HG03521 (cell line): ENCODE measurements around the gene NAPG.
A peak's percentile ranks its signal among the peaks of the same experiment; 100 is the strongest.
"Not testable (repeated sequence)": the region's sequence is repeated elsewhere in the genome, so short reads cannot be mapped to it uniquely, and the experiment has no call there.

Source experiments
- ATAC-seq: cut with Tn5 transposase; IDR thresholded peaks from one replicate; pipeline ENCODE4 v1.9.1; 2021; ENCODE audit warnings: mild to moderate bottlenecking, moderate library complexity; ENCODE audit not compliant: unreplicated experiment

NAPG gene

DNA sequence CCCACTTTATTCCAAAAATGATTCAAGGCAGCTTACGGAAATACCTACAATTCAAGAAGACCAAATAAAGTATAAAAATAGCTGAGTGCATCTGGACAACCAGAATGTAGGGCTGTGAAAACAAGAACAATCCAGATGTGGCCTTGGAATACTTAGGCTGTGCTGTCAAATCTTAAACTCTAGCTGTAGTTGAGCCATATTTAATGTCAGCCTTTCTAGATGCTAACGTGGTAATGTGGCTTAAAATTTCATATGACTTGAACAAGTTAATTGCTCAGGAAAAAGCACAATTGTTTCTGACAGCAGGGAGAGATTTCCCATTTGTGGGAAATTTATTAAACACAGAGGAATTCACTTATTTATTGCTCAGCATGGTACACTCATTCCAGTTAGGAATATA is 14.6 kb upstream of the NAPG start:
- no peak for ATAC-seq

DNA sequence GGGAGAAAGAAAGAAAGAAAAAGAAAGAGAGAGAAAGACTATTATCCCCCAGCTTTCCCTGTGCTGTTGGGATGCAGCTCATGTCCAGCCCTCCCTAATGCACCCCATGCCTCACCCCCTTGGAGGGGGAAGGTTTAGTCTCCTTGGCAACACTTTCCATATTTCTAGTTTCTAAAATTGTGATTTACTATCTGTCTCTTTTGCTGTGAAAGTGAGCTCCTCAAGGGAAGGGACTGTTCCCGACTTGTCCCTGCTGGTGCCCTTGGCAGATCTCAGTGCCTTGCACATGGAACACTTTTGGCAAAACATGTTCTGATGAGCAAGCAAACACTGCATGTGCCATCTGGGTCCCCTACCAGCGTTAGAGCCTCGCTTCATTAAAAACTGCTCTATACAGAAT is 11.7 kb upstream of the NAPG start:
- no peak for ATAC-seq

DNA sequence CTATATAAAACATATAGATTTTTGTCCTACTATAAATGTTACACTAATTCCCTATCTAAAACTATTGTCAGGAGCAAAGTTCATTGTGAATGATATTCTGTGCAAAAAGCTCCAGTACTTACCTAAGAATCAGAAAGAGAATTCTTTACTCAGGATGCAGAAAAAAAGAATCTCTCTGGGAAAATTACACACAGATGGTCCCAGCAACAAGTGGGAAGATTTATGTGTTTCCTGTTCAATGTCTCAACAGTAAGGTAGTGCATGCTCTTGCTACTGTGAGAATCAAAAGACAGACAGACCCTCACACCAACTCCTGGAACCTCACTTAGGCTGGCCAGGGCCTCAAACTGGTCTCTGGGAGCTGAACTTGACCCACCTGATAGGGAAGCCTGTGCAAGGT is 11.2 kb upstream of the NAPG start:
- ATAC-seq: no peak

DNA sequence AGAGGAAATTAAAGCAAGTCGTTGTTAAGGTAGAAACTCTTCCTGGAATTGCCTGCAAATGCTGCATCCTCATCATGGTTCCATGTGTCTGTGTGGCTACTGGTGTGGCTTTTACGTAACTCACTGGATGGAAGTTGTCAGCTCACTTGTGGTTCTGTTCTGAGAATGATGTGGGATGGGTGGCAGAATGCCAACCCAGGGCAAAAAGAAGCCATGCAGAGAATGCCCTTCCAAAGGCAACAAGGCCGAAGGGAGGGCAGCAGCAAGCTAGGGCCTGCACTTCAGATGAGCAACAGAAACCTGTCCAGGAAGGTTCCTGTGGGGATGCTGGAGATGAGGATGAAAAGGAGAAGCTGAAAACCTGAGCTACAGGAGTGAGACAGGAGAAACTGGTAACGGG is 10.4 kb upstream of the NAPG start:
- ATAC-seq: no peak

DNA sequence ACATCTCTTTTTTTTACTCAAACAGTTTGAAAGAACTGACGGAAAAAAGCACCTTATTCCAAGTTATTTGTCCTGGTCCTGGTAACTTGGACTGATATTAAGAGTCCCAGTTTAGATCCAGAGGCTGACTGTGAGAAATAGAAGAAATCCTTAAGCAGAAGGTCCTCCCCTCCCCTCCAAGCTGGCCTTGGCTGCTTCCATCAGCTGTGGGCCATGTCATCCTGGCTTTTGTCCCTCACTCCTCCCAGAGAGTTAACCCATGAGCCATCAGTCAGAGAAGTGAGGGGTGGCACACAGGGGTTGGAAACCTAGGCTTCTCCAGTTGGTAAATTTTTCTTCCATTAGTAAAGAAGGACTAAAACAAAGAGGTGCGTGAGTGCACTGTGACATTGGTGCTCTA is 9.7 kb upstream of the NAPG start:
- no peak for ATAC-seq

DNA sequence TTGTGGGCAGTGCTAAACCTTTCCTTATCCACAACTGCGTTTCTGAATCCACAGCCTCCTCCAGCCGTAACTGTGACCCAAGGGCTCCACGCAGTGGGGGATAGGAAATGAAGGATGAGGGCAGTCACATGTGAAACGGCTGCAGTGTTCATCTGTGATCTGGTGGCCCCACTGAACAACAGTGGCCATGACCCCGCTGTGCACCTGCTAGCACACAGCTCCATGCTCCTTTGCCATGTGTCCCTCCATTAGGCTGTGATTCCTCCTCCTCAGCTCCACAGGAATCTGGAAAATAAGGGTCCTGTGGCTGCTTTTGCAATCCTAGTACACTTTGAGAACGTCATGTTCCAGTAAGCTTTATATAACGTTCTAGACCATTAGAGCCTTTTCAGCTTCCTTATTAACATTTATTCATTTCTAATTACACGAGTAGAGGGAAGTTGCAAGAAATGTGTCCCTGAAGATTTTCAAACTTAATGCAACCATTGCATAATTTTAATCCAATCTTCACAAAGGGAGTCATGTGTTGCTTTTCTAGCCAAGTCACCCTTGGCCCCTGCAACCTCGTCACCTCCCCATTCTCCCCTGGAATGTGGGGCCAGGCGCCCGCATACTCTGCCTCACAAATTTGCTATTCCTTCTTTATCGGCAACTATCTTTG is 7.1 kb upstream of the NAPG start:
- ATAC-seq: no peak

DNA sequence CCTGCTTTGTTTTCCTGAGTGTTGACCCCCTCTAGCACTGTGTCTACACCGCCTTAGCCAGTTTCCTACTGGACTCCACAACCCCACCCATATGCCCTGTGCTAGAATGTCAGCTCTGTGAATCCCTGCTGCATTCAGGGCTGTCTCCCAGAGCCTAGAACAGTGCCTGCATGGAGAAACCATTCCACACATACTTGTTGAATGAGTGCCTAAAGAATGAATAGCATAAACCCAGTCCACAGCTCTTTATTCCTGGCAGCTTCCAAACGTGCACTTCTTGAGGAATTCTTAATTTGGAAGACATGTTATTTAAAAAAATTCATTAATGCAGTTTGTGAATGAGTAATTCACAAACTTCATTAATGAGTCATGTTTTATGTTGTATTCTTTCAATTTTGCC is 6.5 kb upstream of the NAPG start:
- ATAC-seq: no peak

DNA sequence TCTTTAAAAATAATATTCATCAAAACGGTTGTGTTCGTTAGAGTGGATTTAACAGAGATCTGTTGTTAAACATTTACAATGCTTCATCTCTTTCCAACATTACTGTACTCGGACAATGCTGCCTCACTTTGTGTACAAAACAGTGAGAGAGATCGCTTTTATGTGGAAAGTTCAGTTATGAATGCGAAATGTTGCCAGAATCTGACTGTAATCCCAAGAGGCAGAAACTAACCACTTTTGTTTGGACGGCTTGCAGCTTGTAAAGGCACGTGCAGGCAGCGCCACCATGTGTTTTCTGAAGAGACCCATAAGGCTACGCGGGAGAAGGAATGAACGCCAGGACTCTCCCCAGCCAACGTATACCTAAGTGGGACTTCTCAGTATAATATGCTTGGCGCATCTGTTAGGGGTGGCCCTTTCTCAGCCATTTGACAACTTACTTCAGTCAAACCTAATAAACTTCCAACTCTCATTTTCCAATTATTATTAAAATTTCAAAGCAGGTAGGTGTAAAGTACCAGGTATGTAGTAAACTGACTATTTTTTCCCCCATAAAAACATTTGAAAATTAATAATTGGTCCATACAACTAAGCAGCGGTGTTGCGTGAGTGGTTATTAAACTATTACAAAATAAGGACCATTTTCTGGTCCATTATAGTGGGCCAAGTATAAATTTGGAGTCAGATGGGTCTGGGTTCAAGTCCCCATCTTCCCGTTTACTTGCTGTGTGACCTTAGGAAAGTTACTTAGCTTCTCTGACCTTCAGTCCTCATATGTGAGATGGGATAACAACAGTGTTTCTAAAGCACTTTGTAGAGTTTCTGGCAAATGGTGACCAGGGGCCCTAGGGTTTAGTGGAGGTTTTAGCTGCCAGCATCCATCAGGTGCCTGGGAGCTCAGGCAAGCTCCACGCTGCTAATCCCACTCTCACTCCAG is 5.6 kb upstream of the NAPG start:
- peak; percentile 64 for ATAC-seq

DNA sequence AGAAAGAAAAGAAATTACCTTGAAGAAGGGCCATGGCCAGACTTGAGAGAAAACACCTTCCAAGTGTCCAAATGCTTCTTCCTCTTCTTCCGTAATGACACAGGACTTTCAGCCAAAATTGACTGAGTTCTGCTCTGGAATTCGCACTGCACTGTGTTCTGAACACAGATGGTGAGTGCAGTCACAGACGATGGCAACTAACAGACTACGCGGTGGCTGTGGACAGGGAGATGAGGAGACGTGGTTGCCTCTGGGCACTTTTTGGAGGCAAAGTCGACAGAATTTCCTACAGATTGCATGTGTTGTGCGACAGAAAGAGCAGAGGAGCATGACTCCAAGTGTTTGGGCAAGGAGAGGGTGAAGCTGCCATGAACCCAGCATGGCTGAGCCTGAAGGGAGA is 4.3 kb upstream of the NAPG start:
- no peak for ATAC-seq

DNA sequence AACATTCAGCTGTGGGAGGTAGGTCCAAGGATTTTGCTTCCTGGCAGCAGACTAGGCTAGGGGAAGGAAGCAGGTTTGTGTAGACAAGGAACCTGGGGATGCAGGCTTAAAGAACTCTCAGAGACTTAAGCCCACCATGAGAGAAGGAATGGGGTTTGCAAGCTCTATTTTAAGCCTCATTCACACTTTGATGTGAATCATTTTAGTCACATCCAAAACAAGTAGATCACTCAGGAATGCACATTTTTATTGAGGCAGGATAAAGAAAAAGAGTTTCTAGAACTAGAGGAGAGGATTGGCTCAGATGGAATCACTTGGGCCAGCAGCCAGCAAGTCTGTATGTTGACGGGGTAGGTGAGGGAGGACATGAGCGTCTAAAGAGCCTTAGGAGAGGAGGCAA is 3.3 kb upstream of the NAPG start:
- no peak for ATAC-seq

DNA sequence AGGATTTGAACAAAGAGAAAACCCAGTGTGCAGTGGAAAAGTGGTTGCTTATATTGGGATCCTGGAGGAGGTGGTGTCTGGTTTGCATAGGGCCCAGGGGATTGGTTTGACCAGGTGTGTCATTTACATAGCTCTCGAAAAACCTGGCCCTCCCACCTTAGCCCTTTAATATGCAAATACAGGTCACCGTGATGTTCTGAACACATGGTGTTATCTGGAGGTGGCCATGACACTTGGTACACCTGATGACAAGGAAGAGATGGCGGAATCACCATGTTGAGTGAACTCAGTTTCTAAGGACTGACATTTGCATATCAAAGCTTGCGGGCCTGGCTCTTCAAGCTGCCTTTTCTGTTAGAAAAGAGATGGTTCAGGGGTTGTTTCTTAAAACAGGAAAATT is 2.3 kb upstream of the NAPG start:
- ATAC-seq: no peak

DNA sequence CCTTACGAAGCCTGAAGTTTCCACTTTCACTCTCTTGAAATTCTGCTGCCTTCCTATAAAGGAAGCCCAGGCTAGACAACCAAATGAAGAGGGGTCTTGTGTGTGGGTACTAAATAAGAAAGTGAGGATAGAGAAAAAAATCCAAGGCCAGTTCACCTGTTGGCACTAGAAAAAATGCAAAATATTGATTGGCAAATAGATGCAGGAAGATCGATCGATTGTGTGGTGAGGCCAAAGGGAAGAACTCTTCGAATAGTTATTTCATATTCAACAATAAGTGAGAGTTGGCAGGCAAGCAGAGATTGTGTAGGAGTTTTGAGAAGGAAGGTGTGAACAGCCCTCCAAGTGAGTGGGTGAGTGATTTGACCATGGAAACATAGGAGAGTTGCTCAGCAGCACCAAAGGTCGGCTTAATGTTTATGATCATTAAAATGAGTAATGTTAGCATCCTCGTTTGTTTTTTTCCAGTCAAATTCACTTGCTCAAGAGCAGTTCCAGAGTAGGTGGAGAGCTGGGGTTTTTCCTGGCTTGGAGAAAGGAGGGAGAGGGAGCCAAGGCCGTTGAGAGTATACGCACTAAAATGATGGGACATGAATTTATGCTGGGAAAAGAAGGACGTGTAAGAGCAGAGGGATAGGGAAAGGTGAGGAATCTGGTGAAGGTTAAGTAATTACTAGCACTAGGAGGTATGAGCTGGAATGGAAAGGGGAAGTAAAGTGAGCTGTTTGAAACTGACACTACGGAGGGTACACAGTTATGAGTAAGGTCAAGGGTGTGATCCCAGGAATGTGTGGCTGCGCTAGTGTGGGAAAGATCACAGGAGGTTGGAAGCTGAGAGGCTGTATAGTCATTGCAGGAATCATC is 1.1 kb upstream of the NAPG start:
- ATAC-seq: no peak

DNA sequence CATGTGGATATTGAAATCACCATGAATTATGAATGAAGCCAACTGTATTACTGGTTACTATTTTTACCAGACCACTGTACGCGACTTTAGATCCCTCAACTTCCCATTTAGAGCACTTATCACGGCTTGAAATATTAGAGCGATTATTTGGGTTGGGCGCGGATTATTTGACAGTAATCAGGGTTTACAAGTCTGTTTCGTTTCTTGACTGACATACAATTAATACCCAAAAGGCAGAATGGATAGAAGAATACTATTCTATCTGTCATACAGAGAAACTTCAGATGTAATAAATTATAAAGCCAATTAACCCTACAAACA is 496 bp upstream of the NAPG start:
- no peak for ATAC-seq

DNA sequence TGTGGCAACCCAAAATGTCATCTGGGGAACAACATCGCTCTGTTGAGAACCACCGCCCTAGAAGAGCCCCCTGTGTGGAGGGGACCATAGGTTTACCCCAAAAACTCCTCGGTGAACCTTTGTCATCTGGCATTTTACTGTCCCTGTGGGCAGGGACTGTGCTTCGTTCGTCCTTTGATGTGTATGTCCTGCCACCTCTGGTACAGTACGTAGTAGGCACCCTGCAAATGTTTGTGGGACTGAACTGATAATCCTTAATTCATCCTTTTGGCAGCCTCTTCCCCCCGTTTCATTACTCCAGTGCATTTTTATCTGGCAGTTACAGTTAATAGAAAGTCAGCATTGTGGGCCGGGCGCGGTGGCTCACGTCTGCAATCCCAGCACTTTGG is 728 bp downstream of the NAPG start:
- ATAC-seq: peak; percentile 6

DNA sequence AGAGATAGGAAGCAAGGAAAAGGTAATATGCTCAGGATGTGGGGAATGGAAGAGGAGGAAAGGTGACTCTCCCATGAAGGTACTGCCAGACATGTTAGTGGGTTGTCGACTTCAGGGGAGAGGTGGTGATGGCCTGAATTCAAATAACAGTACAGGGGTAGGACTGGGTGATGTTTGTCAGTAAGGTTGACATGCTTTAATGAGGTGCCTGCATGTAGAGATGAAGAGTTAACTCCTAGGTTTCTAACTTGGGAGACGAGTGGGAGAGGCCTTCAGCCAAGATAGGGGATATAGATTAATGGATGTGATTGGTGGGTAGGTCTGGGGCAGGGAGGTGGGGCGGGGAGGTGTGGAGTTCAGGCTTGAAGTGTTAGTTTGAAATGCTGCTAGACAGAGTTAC is 2.6 kb downstream of the NAPG start:
- ATAC-seq: no peak

DNA sequence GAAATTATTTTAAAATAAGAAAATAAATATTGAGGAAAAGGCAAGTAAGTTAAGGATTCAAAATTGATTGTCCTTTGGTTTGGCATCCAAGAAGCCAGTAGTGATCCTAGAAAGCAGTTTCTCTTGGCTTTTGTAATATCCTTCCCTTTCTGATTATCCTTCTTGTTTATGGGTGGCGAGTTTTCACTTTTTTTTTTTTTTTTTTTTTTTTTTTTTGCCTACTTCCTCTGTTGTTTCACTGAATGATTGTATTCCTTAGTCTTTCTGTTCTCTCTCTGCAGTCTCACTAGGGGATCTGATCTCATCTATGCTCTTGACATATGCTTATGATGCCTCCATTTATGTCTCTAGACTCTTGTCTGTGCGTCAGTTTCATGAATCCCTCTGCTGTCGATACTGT is 4.2 kb downstream of the NAPG start:
- no peak for ATAC-seq

DNA sequence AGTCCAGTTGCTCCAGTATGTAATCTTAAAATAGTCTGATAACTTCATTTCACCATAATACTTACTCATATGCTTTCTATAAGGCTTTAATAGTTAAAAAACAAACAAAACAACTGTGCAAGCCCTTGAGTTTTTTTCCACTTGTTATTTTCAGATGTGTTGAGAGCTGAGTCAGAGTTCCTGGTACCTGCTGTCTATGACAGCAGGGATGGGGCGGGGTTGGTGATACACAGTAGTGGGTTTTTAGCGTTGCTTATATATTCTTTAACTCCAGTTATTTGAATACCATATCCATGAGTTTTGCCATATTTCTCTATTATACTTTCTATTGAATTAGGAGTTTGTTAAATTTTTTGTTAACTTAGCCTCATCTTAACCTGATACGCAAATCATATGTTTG is 5.0 kb downstream of the NAPG start:
- ATAC-seq: no peak

DNA sequence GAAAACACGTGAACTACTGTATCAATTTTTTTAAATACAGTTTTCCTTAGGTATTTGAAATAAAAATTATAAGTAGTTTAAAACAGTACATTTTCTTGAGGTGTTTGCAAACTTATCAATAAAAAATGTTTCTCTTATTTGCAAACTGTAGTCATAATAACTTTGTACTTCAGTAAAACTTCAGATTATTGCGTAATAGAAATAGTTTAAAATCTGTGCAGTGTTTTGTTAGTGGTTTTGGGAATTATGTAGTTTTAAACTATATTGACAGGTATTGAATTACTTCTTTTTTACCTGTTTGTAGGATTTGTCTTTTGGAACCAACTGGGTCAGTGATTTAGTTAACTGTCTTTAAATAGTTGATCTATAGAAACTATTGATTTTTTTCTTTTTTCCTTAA is 7.3 kb downstream of the NAPG start:
- no peak for ATAC-seq

DNA sequence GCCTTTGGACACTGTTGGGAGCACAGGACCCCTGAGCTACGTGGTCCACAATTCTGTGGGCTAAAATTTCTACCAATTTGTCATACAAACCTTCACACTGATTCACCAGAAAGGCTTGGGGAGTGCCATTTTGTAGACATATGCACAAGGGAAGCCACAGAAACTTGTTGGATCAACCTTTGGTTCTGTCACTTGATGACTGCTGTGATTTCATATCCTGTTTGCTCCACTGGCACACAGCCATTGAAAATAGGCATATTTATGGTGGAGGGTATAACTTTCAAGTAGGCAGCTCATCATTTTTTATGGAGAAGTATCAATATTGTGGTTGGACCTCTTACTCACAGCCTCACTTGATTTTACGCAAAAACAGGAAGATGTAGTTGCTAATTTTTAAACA is 10.5 kb downstream of the NAPG start:
- ATAC-seq: no peak

DNA sequence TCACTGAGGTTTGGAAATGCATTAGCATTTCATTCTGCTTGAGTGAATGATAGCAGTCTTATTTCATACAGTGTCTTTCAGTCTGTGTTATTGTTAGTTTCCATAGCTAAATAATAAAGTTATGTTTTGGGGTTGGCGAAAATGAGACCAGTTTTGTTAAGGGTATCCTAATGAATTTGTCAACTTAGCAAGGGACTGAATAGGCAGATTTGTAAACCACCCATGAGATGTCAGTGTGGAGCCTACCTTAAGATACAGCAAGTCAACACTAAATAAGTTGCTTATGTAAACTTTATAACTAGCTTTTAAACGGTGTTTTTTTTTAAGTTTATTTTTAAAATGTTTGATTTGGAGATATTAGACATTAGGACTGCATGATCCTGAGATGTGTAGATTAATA is 11.9 kb downstream of the NAPG start:
- no peak for ATAC-seq

DNA sequence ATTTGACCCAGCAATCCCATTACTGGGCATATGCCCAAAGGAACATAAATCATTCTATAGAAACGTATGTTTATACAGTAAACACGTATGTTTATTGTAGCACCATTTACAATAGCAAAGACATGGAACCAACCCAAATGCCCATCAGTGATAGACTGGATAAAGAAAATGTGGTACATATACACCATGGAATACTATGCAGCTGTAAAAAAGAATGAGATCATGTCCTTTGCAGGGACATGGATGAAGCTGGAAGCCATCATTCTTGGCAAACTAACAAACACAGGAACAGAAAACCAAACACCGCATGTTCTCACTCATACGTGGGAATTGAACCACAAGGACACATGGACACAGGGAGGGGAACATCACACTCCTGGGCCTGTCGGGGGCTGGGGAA is 13.3 kb downstream of the NAPG start:
- not testable (repeated sequence) for ATAC-seq

DNA sequence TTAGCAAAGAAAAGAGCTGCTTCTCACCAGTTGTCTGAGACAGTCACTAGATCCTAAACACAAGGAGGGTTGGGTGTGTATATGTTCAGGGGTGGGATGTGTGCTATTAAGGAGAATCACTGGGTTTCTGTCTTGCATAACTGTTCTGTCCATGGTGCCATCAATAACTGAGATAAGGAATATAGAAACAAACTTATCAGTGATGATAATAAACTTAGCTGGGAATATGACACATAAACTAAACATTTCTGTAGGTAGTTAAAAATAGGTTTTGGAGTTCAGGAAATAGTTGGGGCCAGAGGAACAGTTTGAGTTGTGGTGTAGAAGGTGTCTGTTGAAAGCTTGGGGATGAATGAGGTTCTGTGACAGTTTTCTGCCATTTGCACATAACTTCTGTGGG is 17.4 kb downstream of the NAPG start:
- no peak for ATAC-seq
